Epithelial cell of esophagus (primary cell): ENCODE results near the gene MVB12B.

Experiments used
- DNase-seq: peaks from one replicate; pipeline ENCODE4 v3.0.0; 2010; ENCODE audit warnings: low read depth
- H3K4me3 ChIP-seq: 2 replicates; pipeline ENCODE4 v1.5.1; 2011; ENCODE audit warnings: mild to moderate bottlenecking, low read length, control low read depth
- CTCF ChIP-seq: IDR thresholded peaks from 2 replicates; pipeline ENCODE4 v1.5.1; 2011; ENCODE audit warnings: low read depth, mild to moderate bottlenecking, low read length, control low read depth, inconsistent platforms; ENCODE audit not compliant: insufficient read depth; ENCODE audit errors: missing control alignments

The MVB12B gene

DNA sequence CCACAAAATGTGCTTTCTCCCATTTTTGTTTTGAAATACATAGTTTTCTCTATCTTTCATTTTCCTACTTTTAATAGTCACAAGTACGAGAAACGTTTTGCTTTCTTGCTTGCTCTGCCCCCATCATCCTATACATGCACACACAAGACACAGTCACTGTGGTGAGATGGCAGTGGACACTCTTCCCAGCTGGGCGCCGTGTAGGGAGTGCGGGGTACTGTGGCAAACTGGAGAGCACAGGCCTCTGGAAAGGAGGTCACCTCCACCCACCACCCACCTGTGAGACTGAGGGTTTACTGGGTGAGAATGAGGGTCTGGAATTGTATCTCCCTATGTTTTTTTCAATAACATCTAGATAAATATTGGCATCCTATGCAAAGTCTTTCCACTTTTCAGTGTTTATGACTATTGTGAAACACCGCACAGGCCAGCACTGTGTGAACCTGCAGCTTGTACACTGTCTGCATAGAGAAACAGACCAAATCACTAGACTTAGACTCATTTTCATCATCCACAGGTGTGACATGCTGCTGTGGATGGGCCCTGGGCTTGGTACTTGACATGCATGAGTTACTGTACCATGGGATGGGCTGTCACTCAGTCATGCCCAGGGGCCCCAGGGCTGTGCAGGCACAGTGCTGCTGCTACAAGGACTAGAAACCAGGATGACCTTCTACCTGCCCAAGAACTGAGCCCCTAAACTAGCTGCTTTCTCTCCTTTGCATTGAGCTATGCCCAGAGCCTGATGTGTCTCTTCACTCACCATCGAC lies 169.0 kb downstream of the MVB12B start:
- no peak for DNase-seq
- TF ChIP-seq CTCF, result no peak

DNA sequence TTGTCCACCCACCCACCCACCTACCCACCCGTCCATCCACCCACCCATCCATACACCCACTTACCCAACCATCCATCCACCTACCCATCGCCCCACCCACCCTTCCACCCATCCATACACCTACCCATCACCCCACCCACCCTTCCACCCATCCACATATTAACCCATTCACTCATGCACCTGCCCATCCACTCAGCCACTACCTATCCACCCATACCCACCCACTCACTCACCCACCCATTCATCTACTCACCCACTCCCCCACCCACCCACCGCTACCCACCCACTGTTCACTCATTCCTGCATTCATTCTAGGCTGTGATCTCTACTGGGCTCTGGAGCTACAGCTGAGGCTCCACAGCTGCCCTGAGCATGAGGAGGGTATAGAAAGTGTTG lies 169.6 kb downstream of the MVB12B start:
- DNase-seq, result no peak
- H3K4me3 ChIP-seq, result no peak overlapping the region
- no peak for TF ChIP-seq CTCF

More for the DNA sequence above, 169.0 kb downstream of the MVB12B start:
- no peak overlapping the region for H3K4me3 ChIP-seq

DNA sequence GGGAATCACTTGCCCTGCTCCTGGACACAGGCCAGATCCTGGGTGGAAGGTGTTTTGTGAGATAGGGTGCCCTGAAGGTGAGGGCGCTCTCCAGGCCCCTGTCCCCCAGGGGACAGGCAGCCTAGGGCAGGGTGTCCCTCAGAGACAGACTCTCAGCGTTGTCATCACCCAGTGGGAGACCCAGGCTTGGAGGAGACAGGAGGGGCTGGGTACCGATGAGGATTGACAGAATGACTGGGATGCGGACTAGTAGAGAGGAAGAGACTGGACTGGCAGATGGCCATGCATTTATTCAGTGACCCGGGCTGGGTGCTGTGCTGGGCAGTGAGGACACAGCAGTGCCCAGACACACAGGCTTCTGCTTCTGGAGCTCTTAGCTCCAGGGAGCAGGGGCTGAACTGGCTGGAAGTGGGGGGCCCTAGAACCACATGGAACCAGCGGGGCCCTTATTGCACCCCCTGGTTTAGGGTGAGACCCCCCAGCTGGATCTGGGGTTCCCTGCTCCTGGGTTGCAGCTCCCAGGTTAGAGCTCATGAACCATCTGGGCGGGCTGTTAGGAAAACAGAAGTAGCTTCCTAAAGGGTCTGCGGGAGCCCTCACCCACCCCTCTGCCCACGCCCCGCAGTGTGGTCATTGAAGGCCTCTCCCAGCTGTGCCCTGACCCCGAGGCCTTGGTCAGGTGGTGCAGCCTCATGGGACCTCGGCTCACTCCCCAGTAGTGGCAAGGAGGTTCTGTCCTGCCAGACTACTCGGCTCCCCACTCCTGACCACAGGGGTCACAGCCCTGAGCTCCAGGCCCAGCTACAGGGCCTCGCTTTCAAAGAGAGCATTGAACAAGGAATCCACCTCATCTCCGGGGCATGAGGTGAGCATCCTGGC lies 170.4 kb downstream of the MVB12B start:
- DNase-seq, result no peak
- no peak for TF ChIP-seq CTCF
- H3K4me3 ChIP-seq, result no peak overlapping the region

DNA sequence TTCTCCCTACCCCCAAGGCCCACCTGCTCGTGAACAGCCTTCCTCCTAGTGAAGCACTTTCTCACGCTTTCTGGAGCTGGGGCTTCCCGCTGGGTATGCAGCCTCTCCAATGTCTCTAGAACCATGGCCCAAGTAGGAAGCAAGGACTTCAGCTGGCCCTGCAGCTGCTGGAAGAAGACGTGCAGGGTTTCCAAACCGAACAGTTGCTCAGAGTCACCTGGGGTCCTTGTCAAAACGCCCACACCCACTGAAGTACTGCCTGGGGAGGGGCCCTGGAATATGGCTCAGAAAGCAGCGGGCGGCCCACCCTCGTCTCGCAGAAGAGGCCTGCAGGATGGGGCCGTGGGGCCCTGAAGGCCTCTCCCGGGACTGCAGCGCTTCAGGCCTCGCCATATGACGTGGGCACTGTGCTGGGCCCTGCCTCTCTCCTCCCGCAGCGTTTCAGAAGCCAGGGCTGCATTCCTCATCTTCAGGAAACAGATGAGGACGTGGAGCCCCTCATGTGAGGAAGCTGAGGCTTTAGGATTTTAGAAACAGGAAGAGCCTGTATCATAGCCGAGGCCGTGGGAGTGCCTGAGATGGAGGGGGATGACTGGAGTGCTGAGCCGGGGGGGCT lies 171.1 kb downstream of the MVB12B start:
- DNase-seq, result no peak
- H3K4me3 ChIP-seq, result no peak overlapping the region
- TF ChIP-seq CTCF, result no peak

DNA sequence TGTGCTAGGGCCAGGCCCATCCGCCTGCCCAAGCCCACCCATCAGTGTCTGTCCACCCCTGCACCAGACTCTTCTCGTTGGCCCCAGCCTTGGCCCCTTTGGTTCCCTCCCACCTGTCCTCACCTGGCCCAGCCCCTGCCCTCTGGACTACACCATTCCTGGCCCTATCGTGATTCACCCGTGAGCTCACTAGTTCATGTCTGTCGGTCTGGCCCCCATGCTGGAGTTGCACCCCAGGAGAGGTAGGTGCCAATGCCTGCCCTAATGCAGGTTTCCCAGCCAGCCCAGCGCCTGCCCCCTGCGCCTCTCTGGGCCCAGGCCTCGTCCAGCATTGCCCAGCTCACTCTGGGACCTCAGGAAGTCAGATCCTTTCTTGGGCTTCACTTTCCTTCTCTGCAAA lies 171.7 kb downstream of the MVB12B start:
- TF ChIP-seq CTCF, result no peak
- H3K4me3 ChIP-seq, result no peak overlapping the region

DNA sequence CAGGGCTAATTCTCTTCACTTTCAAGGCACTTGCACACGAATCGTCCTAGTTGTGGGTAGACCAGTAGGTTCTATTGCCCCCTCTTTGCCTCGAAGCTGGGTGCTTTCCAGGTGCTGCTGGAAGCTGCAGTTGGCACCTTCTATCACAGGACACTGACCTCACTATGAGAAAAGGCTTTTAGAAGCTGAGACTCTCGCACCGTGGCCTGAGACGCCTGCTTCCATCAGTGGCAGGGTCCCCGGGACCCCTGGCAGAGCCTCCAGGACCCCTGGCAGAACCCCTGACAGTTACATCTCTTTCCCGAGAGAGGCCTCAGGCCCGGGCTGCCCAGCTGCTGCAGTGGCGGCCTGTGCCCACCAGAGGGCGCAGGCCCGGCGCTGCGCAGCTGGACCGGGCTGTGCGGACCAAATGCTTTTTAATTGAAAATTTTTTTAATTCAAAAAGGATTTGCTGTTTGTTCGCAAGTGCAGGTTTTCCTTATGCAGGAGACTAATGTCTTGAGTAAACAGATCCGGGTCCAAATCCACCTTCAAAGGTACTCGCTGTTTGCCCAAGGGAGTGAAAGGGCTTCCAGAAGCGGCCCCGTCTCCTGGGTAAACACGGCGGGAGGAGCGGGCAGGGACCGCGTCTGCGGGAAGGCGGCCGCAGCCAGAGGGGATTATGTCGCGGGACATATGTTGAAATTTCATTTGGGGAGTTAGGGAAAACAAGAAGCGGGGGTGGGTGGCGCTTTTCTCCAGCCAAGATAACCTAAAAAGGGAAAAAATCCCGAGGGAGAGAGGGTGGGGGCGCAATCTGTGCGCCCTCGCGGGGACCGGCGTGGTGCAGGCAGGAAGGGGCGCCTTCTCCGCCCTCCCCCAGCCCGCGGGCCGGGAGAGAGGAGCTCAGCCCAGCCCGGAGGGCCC lies 172.6 kb downstream of the MVB12B start:
- TF ChIP-seq CTCF, result peak; percentile 77
- peak overlapping the region; percentile 34 for H3K4me3 ChIP-seq
- DNase-seq, result peak; percentile 36

More for the DNA sequence above, 171.7 kb downstream of the MVB12B start:
- DNase-seq, result no peak
